HCT116 (cell line): ENCODE results near the gene ERBB4.

Experiments used
- CBX3 ChIP-seq: IDR thresholded peaks from 2 replicates; pipeline ENCODE4 v1.6.1; 2012; ENCODE audit warnings: low read depth
- CEBPB ChIP-seq: IDR thresholded peaks from 2 replicates; pipeline ENCODE4 v1.6.1; 2012; ENCODE audit warnings: low read depth
- CTCF ChIP-seq, 3 experiments: fragments of 200-600 bp in 1 of 3; sonication (generic) in 1 of 3; IDR thresholded peaks in 2 of 3; conservative IDR thresholded peaks in 1 of 3; 2 replicates each; pipeline ENCODE4 v1.5.1; 2012 to 2017; ENCODE audit warnings: low read depth in 2 of 3, low read length in 2 of 3, antibody characterized with exemption in 1 of 3, borderline replicate concordance in 1 of 3, control low read depth in 1 of 3, mild to moderate bottlenecking in 1 of 3, mixed read lengths in 1 of 3, mixed run types in 1 of 3, moderate library complexity in 1 of 3; ENCODE audit not compliant: insufficient read depth in 1 of 3
- EZH2 ChIP-seq: fragments of 200-600 bp; sonication (generic); IDR thresholded peaks from 2 replicates; pipeline ENCODE4 v1.6.1; 2017; ENCODE audit warnings: antibody characterized with exemption, mixed run types
- FOSL1 ChIP-seq: IDR thresholded peaks from 2 replicates; pipeline ENCODE4 v1.6.1; 2012; ENCODE audit warnings: low read depth
- MAX ChIP-seq: IDR thresholded peaks from 2 replicates; pipeline ENCODE4 v1.6.1; 2012
- POLR2A ChIP-seq: IDR thresholded peaks from 2 replicates; pipeline ENCODE4 v1.7.0; 2011; ENCODE audit warnings: borderline replicate concordance; ENCODE audit not compliant: insufficient read depth, insufficient read length; ENCODE audit errors: extremely low read depth
- POLR2AphosphoS5 ChIP-seq: IDR thresholded peaks from 2 replicates; pipeline ENCODE4 v1.6.1; 2011; ENCODE audit warnings: mild to moderate bottlenecking, low read depth, low read length, moderate library complexity
- REST ChIP-seq: IDR thresholded peaks from 2 replicates; pipeline ENCODE4 v1.6.1; 2012; ENCODE audit warnings: low read depth
- SIN3A ChIP-seq: IDR thresholded peaks from 2 replicates; pipeline ENCODE4 v1.6.1; 2012; ENCODE audit warnings: low read depth
- TCF7L2 ChIP-seq: IDR thresholded peaks from 2 replicates; pipeline ENCODE4 v1.7.0; 2011; ENCODE audit warnings: borderline replicate concordance, inconsistent platforms; ENCODE audit not compliant: insufficient read depth, insufficient read length; ENCODE audit errors: extremely low read depth
- ZBTB33 ChIP-seq: IDR thresholded peaks from 2 replicates; pipeline ENCODE4 v1.6.1; 2011; ENCODE audit warnings: mild to moderate bottlenecking, low read length, moderate library complexity; ENCODE audit not compliant: insufficient replicate concordance; ENCODE audit errors: extremely low read depth
- ZNF274 ChIP-seq: fragments of 200-500 bp; sonication (Bioruptor generic); IDR thresholded peaks from 2 replicates; pipeline ENCODE4 v1.6.1; 2014; ENCODE audit warnings: mild to moderate bottlenecking, low read depth, low read length, inconsistent platforms

GRCh38 chr2:212237350-212238095 lies 301.1 kb downstream of the ERBB4 start:
- TF ChIP-seq REST (no peak), SIN3A (no peak), CTCF (IDR thresholded peaks at IDR 0.05 in 2 of 3, conservative IDR thresholded peaks at IDR 0.05 in 1 of 3; ENCODE audit: borderline replicate concordance in 1 of 3, insufficient read depth in 1 of 3, low read depth in 2 of 3, low read length in 2 of 3) (no peak), POLR2A (no peak), EZH2 (no peak), MAX (no peak), TCF7L2 (no peak), CEBPB (no peak), FOSL1 (no peak), CBX3 (no peak), ZBTB33 (no peak), ZNF274 (no peak), POLR2AphosphoS5 (no peak)
